CD4-positive, alpha-beta memory T cell (primary cell): Measurements from ENCODE around the gene ARID1B. TPM values are rescaled to one million over a fixed set of nuclear protein-coding genes. Genes with fewer than 3 reads are reported as not detected.

ENCODE experiments used
- CTCF ChIA-PET: fragments of 350-600 bp; sonication (Branson Sonifier 250); formaldehyde crosslinking; loops from one replicate; lab custom pipeline; 2021; ENCODE audit warnings: inconsistent platforms; ENCODE audit not compliant: partially characterized antibody; lab: Charles Lee
- POLR2A ChIA-PET: fragments of 350-600 bp; sonication (Branson Sonifier 250); formaldehyde crosslinking; loops from one replicate; lab custom pipeline; 2021; ENCODE audit not compliant: partially characterized antibody; lab: Charles Lee
- DNase-seq, 5 donors: peaks; one replicate each; pipeline versions ENCODE4 v3.0.0 to v3.0.0-alpha.2; 2020 to 2022; ENCODE audit warnings: mixed read lengths in 1 of 5
- H3K27ac ChIP-seq: one replicate; pipeline ENCODE4 v1.7.0; 2013; ENCODE audit warnings: low read depth, low read length
- H3K27me3 ChIP-seq: 2 replicates; pipeline ENCODE4 v1.7.0; 2013; ENCODE audit warnings: mild to moderate bottlenecking, low read length, moderate library complexity; ENCODE audit not compliant: insufficient read depth
- H3K36me3 ChIP-seq: 2 replicates; pipeline ENCODE4 v1.7.0; 2013; ENCODE audit warnings: mild to moderate bottlenecking, low read length, moderate library complexity; ENCODE audit not compliant: insufficient read depth
- H3K4me1 ChIP-seq: 2 replicates; pipeline ENCODE4 v1.7.0; 2013; ENCODE audit warnings: mild to moderate bottlenecking, low read length, moderate library complexity; ENCODE audit not compliant: insufficient read depth
- H3K4me3 ChIP-seq, 2 donors: one replicate each; pipeline ENCODE4 v1.7.0; 2013; ENCODE audit warnings: low read length in 2 of 2, mild to moderate bottlenecking in 1 of 2
- H3K9me3 ChIP-seq, 2 donors: one replicate each; pipeline ENCODE4 v1.7.0; 2013; ENCODE audit warnings: low read length in 2 of 2, control low read depth in 1 of 2; ENCODE audit not compliant: control insufficient read depth in 1 of 2
- H3K27ac Mint-ChIP-seq, 7 donors: one replicate each; pipeline ENCODE4 v1.8.0; 2020 to 2021; ENCODE audit warnings: mixed read lengths in 7 of 7, mild to moderate bottlenecking in 6 of 7, inconsistent platforms in 3 of 7, moderate library complexity in 3 of 7
- H3K27me3 Mint-ChIP-seq, 2 donors: one replicate each; pipeline ENCODE4 v1.8.0; 2020 to 2021; ENCODE audit warnings: mixed read lengths in 2 of 2
- H3K36me3 Mint-ChIP-seq, 2 donors: one replicate each; pipeline ENCODE4 v1.8.0; 2020 to 2021; ENCODE audit warnings: mixed read lengths in 2 of 2, inconsistent platforms in 1 of 2, mild to moderate bottlenecking in 1 of 2
- H3K4me1 Mint-ChIP-seq, 4 donors: one replicate each; pipeline ENCODE4 v1.8.0; 2020 to 2021; ENCODE audit warnings: mixed read lengths in 4 of 4, mild to moderate bottlenecking in 1 of 4
- H3K4me3 Mint-ChIP-seq, 8 donors: one replicate each; pipeline ENCODE4 v1.8.0; 2020 to 2021; ENCODE audit warnings: mixed read lengths in 8 of 8, mild to moderate bottlenecking in 7 of 8, moderate library complexity in 6 of 8, inconsistent platforms in 3 of 8
- H3K9me3 Mint-ChIP-seq, 8 donors: one replicate each; pipeline ENCODE4 v1.8.0; 2020 to 2021; ENCODE audit warnings: mixed read lengths in 8 of 8, mild to moderate bottlenecking in 5 of 8, inconsistent platforms in 3 of 8, moderate library complexity in 1 of 8
- intact Hi-C: fragments of 100-400 bp; cut with micrococcal nuclease; formaldehyde crosslinking; loops from one replicate; pipeline ENCODE4 v1.15.1; 2023
- polyA plus RNA-seq, 2 donors: library from polyadenylated mRNA; unstranded; fragments of 300-500 nt; fragmentation: Illumina TruSeq; gene quantifications; one replicate each; pipeline ENCODE4 v1.2.3, GENCODE V29; 2021
- total RNA-seq, 2 experiments: library from RNA; stranded (reverse); gene quantifications; one replicate each; pipeline ENCODE4 v1.2.3, GENCODE V29; 2021

Gene ARID1B
- total and polyA plus RNA-seq, 4 experiments from 2014 or later = 5.4 to 131 (median 72.4) TPM

DNA sequence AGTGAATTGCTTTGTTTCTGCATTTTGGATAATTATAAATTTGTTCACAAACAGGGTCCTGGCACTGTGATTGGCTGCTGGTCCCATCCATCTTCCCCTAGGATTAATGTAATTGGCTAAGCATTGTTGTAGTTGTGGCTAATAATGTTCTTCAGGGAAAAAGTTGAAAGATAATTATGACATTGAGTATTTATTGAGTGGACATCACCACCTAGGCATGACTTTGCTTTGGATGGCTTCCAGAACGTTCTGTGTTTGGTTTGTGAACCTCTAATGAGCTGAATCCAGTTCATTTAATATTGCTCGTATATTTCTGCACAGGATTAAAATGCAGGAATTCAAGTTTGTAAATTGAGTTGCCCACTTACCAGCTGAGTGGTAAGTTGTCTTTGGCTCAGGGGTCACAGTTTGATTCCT is 55.1 kb downstream of the ARID1B start:
- CTCF ChIA-PET = interaction anchor here (1.0 kb wide), 1 partner anchor 14 kb away, joined by 3 read pairs; no protein-coding TSS in a partner anchor

DNA sequence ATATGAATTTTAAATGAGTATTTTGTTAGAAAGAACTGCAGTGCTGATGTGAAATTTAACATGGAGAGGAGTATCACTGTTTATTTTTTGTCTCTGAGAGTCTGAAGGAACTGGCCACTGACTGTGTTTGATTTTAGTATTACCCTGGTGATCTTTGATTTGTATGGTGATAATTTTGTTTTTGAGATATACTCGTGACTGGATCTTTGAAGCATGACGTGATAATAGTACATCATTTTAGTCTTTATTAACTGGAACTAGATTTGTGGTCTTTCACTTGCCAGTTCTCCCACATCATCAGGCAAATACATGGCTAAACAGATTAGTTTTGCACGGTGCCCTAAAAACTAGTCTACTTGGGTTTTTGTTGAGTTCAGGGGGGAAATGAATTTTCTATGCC is 55.5 kb downstream of the ARID1B start:
- no peak overlapping the region for H3K27ac ChIP-seq
- DNase-seq = no peak
- H3K4me1 ChIP-seq = peaks cover 18% of the 10 kb centered on the region
- POLR2A ChIA-PET = interaction anchor here (0.6 kb wide), 1 partner anchor 29 kb away, joined by 3 read pairs; no protein-coding TSS in a partner anchor
- CTCF ChIA-PET = no interaction called here
- Mint-ChIP-seq H3K4me3 (peak overlapping the region in 1 of 8 donors; percentile 6), H3K27me3 (no peaks in the 10 kb centered on the region), H3K4me1 (peaks cover 32 to 57% (median 45%) of the 10 kb centered on the region in 4 donors), H3K36me3 (peaks cover 37 to 41% of the 10 kb centered on the region in 2 donors), H3K27ac (peak overlapping the region in 4 of 7 donors; percentile 1 to 47 (median 18)), H3K9me3 (no peaks in the 10 kb centered on the region)
- H3K27me3 ChIP-seq = no peaks in the 10 kb centered on the region
- no peak overlapping the region for H3K4me3 ChIP-seq
- intact Hi-C loops = no loop called here
- no peaks in the 10 kb centered on the region for H3K9me3 ChIP-seq
- H3K36me3 ChIP-seq = peaks cover 5% of the 10 kb centered on the region

More for the DNA sequence above, 55.1 kb downstream of the ARID1B start:
- H3K27ac Mint-ChIP-seq = peak overlapping the region in 1 of 7 donors; percentile 10
- Histone ChIP-seq H3K27ac (no peak overlapping the region), H3K4me3 (no peak overlapping the region), H3K36me3 (peaks cover 5% of the 10 kb centered on the region), H3K4me1 (peaks cover 21% of the 10 kb centered on the region), H3K27me3 (no peaks in the 10 kb centered on the region), H3K9me3 (no peaks in the 10 kb centered on the region)
- H3K36me3 Mint-ChIP-seq = peaks cover 38 to 44% of the 10 kb centered on the region in 2 donors
- H3K4me3 Mint-ChIP-seq = peak overlapping the region in 1 of 8 donors; percentile 6
- DNase-seq = no peak
- peaks cover 35 to 60% (median 48%) of the 10 kb centered on the region in 4 donors for H3K4me1 Mint-ChIP-seq
- H3K9me3 Mint-ChIP-seq = no peaks in the 10 kb centered on the region
- H3K27me3 Mint-ChIP-seq = no peaks in the 10 kb centered on the region
- POLR2A ChIA-PET = interaction anchor here (0.6 kb wide), 1 partner anchor 28 kb away, joined by 3 read pairs; no protein-coding TSS in a partner anchor
- intact Hi-C loops = no loop called here

DNA sequence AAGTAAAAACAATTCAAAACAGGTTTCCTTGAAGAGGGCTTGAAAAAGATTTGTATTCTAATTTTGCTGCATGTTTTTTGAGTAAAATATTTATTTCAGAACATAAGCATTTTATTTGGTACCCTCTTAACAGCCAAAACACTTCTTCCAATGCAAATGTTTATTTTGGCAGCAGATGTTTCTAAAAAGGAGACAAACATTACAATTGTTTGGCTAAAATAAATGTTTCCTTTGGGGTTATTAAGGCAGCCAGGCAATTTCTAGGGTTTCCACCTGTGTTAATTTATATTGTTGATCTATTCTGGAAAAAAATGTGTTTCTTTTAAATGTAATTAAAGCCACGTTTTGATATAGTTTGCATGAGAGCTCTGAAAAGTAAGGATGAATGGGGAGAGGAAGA is 56.6 kb downstream of the ARID1B start:
- POLR2A ChIA-PET = no interaction called here
- no peaks in the 10 kb centered on the region for H3K9me3 Mint-ChIP-seq
- H3K36me3 Mint-ChIP-seq = peaks cover 37 to 41% of the 10 kb centered on the region in 2 donors
- Histone ChIP-seq H3K27me3 (no peaks in the 10 kb centered on the region), H3K4me3 (no peak overlapping the region), H3K4me1 (peaks cover 14% of the 10 kb centered on the region), H3K36me3 (peaks cover 5% of the 10 kb centered on the region), H3K27ac (no peak overlapping the region), H3K9me3 (no peaks in the 10 kb centered on the region)
- peak overlapping the region in 1 of 7 donors; percentile 6 for H3K27ac Mint-ChIP-seq
- no peaks in the 10 kb centered on the region for H3K27me3 Mint-ChIP-seq
- H3K4me3 Mint-ChIP-seq = no peak overlapping the region
- DNase-seq = no peak
- intact Hi-C loops = no loop called here
- peaks cover 28 to 51% (median 41%) of the 10 kb centered on the region in 4 donors for H3K4me1 Mint-ChIP-seq
- CTCF ChIA-PET = no interaction called here

DNA sequence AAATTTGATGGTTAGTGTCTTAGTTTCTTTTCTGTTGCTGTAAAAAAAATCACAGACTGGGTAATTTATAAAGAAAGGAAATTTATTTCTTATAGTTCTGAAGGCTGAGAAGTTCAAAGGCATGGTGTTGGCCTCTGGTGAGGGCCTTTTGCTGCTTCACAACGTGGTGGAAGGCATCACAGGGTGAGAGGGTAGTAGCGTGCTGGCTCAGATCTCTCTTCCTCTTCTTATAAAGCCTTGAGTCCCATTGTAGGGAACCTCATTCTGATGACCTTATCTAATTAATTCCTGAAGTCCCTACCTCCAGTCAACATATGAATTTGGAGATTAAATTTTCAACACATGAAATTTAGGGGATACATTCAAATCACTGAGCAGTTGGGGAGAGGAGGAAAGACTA is 62.0 kb downstream of the ARID1B start:
- no peak overlapping the region for H3K27ac ChIP-seq
- peaks cover 50 to 67% (median 56%) of the 10 kb centered on the region in 4 donors for H3K4me1 Mint-ChIP-seq

DNA sequence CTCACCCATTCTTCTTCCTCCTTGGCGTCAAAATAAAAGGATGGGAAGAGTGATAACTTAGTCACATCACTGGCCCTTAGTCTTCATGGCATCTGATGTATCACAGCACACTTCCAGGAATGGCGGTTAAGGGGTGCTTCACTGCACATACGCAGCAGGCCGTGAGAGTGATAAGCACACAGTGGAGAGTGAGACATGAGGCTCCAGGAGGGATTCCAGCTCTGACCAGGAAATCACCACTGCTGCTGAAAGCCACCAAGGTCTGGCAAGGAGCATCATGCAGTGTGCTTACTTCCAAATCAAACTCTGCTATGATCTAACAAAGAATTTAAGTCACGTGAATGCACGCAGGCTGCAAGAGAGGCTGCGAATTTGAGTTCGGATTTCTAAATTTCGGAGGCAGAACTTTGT is 62.4 kb downstream of the ARID1B start:
- POLR2A ChIA-PET = no interaction called here
- Histone ChIP-seq H3K36me3 (peaks cover 5% of the 10 kb centered on the region), H3K4me1 (peaks cover 45% of the 10 kb centered on the region), H3K4me3 (no peak overlapping the region), H3K9me3 (no peaks in the 10 kb centered on the region), H3K27ac (no peak overlapping the region), H3K27me3 (no peaks in the 10 kb centered on the region)
- Mint-ChIP-seq H3K27ac (peak overlapping the region in 2 of 7 donors; percentile 61 to 80), H3K4me1 (peaks cover 53 to 70% (median 60%) of the 10 kb centered on the region in 4 donors), H3K27me3 (no peaks in the 10 kb centered on the region), H3K4me3 (no peak overlapping the region), H3K36me3 (peaks cover 8 to 11% of the 10 kb centered on the region in 2 donors), H3K9me3 (no peaks in the 10 kb centered on the region)
- DNase-seq = no peak
- intact Hi-C loops = no loop called here
- CTCF ChIA-PET = interaction anchor here (0.9 kb wide), 1 partner anchor 36 kb away, joined by 3 read pairs; no protein-coding TSS in a partner anchor

More for the DNA sequence above, 62.0 kb downstream of the ARID1B start:
- Mint-ChIP-seq H3K36me3 (peaks cover 8 to 11% of the 10 kb centered on the region in 2 donors), H3K27ac (peak overlapping the region in 1 of 7 donors; percentile 14), H3K4me3 (no peak overlapping the region), H3K9me3 (no peaks in the 10 kb centered on the region), H3K27me3 (no peaks in the 10 kb centered on the region)
- Histone ChIP-seq H3K4me1 (peaks cover 40% of the 10 kb centered on the region), H3K36me3 (peaks cover 5% of the 10 kb centered on the region), H3K27me3 (no peaks in the 10 kb centered on the region), H3K9me3 (no peaks in the 10 kb centered on the region), H3K4me3 (no peak overlapping the region)
- ChIA-PET CTCF (no interaction called here), POLR2A (no interaction called here)
- intact Hi-C loops = no loop called here
- DNase-seq = no peak

DNA sequence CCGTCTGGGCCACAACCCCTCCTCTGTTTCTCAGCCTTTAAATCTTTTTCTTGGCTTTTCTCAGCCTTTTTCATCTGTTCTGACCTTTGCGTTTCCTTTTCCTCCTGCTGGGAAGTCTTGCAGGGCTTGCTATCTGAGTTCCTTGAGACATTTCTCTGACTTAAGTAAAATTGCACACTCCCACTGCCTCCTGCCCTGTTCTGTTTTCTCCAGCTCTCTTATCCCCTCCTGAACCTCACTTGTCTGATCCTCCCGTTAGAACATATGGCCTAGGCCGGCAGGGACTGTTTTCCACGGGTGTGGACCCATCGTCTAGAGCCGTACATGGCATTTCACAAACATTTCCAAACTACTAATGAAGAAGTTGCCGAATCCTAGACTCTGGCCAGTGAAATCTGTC is 63.0 kb downstream of the ARID1B start:
- ChIA-PET POLR2A (no interaction called here), CTCF (interaction anchor here (0.8 to 0.9 kb wide), 2 partner anchors 12 to 37 kb away, joined by 3 read pairs; no protein-coding TSS in a partner anchor)
- Mint-ChIP-seq H3K27ac (peak overlapping the region in 1 of 7 donors; percentile 61), H3K4me3 (peak overlapping the region in 1 of 8 donors; percentile 15), H3K36me3 (peaks cover 8 to 11% of the 10 kb centered on the region in 2 donors), H3K9me3 (no peaks in the 10 kb centered on the region), H3K27me3 (no peaks in the 10 kb centered on the region), H3K4me1 (peaks cover 57 to 76% (median 65%) of the 10 kb centered on the region in 4 donors)
- Histone ChIP-seq H3K9me3 (no peaks in the 10 kb centered on the region), H3K27me3 (no peaks in the 10 kb centered on the region), H3K4me3 (no peak overlapping the region), H3K27ac (no peak overlapping the region), H3K4me1 (peaks cover 50% of the 10 kb centered on the region), H3K36me3 (peaks cover 5% of the 10 kb centered on the region)
- DNase-seq = no peak
- intact Hi-C loops = no loop called here

DNA sequence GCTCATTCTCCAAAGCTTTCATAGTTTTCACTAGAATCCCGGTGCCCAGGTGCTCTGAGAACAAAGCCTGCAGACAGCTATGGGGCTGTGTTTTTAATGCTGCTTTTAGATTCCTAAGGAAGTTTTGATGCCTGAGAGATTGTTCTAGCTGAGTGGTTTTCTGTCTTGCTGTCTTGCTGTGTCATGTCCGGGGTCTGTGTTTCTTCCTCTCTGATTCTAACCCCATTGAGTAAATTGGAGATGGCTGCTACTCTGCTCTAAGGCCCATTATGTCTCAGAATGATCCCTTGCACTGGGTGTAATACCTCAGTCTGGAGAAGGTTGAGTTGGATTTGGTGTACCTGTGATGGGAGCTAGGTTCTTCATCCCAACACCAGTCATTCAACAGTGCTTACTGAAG is 63.4 kb downstream of the ARID1B start:
- Mint-ChIP-seq H3K36me3 (peaks cover 8 to 11% of the 10 kb centered on the region in 2 donors), H3K9me3 (no peaks in the 10 kb centered on the region), H3K4me3 (peak overlapping the region in 1 of 8 donors; percentile 16), H3K27ac (no peak overlapping the region), H3K27me3 (no peaks in the 10 kb centered on the region), H3K4me1 (peaks cover 61 to 81% (median 70%) of the 10 kb centered on the region in 4 donors)
- Histone ChIP-seq H3K27ac (no peak overlapping the region), H3K9me3 (no peaks in the 10 kb centered on the region), H3K27me3 (no peaks in the 10 kb centered on the region), H3K4me1 (peaks cover 55% of the 10 kb centered on the region), H3K36me3 (peaks cover 5% of the 10 kb centered on the region), H3K4me3 (no peak overlapping the region)
- POLR2A ChIA-PET = no interaction called here
- CTCF ChIA-PET = interaction anchor here (0.8 to 0.9 kb wide), 2 partner anchors 11 to 37 kb away, joined by 3 read pairs; no protein-coding TSS in a partner anchor
- intact Hi-C loops = no loop called here
- DNase-seq = no peak
